GM19023 (cell line): ENCODE data around the gene MKRN1.
A peak's percentile ranks its signal among the peaks of the same experiment; 100 is the strongest.
"Not testable (repeated sequence)": the region's sequence is repeated elsewhere in the genome, so short reads cannot be mapped to it uniquely, and the experiment has no call there.

ENCODE experiments used
- ATAC-seq: cut with Tn5 transposase; IDR thresholded peaks from one replicate; pipeline ENCODE4 v1.9.1; 2021; ENCODE audit warnings: mild to moderate bottlenecking, moderate library complexity; ENCODE audit not compliant: unreplicated experiment

MKRN1 gene

DNA sequence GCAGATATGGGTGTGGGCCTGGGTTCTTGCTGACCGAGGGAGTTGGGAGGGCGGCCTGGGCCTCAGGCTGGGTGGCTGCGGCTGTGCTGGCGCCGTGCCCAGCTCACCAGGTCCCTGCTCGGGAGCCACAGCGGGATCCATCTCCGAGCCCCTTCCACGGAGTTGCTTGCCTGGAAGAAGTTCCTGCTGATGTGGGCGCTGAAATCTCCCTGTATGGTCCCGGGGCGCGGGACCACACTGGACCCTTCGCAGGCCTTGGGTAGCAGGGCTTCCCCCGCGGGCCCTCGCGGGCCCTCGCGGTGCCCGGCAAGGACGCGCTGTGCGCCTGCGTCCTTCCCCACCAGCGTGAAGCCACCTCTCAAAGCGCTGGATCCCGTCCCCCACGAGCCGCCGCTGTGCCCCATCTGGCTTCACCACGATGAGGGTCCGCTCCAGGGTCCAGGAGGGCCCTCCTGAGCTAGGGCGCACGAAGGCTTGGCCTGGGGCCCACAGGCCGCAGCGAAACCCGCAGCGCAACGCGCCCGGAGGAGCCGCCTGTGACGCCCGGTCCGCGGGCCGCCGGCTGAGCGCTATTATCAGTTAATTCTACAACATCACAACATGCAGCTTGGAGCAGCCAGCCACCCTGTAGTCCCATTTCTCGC lies 43.9 kb downstream of the MKRN1 start:
- no peak for ATAC-seq

DNA sequence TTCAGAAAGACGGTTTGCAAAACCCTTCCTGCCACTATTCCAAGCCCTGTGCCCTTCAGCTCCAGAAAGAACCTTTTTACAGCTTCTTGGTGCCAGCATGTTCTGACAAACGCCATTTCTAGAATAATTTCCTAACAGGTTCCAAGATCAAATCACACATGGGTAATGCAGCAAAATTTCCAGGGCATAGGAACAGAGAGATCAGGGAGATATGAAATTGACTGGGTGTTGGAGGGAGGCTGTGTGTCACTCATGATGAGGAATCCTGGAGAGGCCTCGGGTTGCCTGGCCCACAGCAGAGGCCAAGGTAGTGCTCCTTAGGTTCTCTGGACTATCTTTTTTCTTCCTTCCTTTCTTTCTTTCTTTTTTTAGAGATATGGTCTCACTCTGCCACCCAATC lies 45.9 kb downstream of the MKRN1 start:
- no peak for ATAC-seq

GRCh38 chr7:140426130-140426529 lies 53.2 kb downstream of the MKRN1 start:
- no peak for ATAC-seq

- no peak for ATAC-seq
Measured at GRCh38 chr7:140425718-140426117, 53.6 kb downstream of the MKRN1 start.

- ATAC-seq, result no peak
Measured at GRCh38 chr7:140423501-140423900, 55.8 kb downstream of the MKRN1 start.

DNA sequence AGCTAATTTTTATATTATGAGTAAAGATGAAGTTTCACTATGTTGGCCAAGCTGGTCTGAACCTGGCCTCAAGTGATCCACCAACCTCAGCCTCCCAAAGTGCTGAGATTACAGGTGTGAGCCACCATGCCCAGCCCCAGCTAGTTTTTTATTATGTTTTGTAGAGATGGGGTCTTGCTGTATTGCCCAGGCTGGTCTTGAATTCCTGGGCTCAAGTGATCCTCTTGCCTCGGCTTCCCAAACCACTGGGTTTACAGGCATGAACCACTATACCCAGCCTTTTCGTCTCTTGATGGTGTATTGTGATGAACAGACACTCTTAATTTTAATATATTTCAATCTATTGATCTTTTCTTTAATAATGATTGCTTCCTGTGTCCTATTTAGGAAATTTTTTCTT lies 57.8 kb downstream of the MKRN1 start:
- ATAC-seq, result no peak

- ATAC-seq, result no peak
Measured at GRCh38 chr7:140418653-140419052, 60.7 kb downstream of the MKRN1 start.

DNA sequence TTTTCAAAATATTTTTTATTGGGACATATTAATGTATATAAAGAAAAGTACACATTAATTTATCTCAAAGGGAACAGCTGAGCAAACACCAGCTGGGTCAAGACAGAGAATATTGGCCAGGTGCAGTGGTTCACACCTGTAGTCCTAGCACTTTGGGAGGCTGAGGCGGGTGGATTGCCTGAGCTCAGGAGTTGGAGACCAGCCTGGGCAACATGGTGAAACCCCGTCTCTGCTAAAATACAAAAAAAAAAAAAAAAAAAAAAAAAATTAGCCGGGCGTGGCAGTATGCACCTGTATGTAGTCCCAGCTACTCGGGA lies 61.2 kb downstream of the MKRN1 start:
- ATAC-seq, result not testable (repeated sequence)

- ATAC-seq, result no peak
Measured at GRCh38 chr7:140417456-140418155, 61.7 kb downstream of the MKRN1 start.

- ATAC-seq, result no peak
Measured at GRCh38 chr7:140416560-140416959, 62.7 kb downstream of the MKRN1 start.

DNA sequence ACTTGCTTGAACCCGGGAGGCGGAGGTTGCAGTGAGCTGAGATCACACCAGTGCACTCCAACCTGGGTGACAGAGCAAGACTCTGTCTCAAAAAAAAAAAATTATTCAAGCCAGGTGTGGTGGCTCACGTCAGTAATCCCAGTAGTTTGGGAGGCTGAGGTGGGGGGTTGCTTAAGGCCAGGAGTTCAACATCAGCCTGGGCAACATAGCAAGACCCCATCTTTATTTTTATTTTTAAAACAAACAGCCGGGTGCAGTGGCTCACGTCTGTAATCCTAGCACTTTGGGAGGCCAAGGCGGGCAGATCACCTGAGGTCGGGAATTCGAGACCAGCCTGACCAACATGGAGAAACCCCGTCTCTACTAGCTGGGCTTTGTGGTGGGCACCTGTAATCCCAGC lies 63.5 kb downstream of the MKRN1 start:
- ATAC-seq, result not testable (repeated sequence)

- ATAC-seq, result no peak
Measured at GRCh38 chr7:140415361-140415760, 63.9 kb downstream of the MKRN1 start.

DNA sequence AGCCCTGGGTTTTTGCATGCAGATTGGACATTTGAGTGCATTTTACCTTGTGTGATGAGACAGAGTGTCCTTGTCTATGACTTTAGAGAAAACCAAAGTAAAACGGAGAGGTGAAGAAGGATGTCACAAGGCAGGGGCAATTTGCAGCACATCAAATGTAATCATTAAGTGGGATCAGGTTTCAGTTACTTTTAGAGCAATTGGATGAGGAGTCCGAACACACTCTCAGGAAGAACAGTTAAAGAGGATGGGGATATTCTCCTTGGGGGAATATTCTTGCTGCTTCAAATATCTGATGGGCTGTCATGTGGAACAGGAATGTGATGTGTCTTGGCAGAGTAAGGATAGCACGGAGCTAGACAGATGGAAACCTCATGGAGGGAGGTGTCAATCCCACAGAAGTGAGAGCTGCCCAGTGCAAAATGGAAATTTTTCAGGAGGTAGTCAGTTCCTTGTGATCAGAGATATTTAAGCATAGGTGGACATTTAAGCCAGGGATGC lies 74.7 kb downstream of the MKRN1 start:
- no peak for ATAC-seq

GRCh38 chr7:140403878-140404564 lies 75.3 kb downstream of the MKRN1 start, which contains the start of gene RAB19:
Gene RAB19 (plus strand): TSS chr7:140404058. CDS start chr7:140407647, 3,589 bp downstream.
- ATAC-seq, result peak; percentile 69
